HG03571 (cell line): ENCODE results near the gene ADAMTS13.
"Not testable (repeated sequence)": the region's sequence is repeated elsewhere in the genome, so short reads cannot be mapped to it uniquely, and the experiment has no call there.

Source experiments
- ATAC-seq: cut with Tn5 transposase; IDR thresholded peaks from one replicate; pipeline ENCODE4 v1.9.1; 2021; ENCODE audit not compliant: unreplicated experiment

The ADAMTS13 gene

DNA sequence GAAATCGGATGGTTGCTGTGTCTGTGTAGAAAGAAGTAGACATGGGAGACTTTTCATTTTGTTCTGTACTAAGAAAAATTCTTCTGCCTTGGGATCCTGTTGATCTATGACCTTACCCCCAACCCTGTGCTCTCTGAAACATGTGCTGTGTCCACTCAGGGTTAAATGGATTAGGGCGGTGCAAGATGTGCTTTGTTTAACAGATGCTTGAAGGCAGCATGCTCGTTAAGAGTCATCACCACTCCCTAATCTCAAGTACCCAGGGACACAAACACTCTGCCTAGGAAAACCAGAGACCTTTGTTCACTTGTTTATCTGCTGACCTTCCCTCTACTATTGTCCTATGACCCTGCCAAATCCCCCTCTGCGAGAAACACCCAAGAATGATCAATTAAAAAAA lies 30.7 kb upstream of the ADAMTS13 start:
- ATAC-seq = not testable (repeated sequence)

DNA sequence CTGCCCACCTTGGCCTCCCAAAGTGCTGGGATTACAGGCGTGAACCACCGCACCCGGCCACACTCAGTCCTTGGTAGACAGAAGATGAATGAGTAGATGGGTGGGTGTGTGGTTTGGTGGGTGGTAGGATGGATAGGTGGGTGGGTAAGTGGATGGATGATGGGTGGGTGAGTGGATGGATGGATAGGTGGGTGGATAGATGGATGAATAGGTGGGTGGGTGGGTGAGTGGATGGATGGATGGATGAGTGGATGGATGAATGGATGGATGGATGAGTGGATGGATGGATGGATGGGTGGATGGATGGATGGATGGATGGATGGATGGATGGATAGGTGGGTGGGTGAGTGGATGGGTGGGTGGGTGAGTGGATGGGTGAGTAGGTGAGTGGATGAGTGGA lies 29.9 kb upstream of the ADAMTS13 start:
- not testable (repeated sequence) for ATAC-seq

DNA sequence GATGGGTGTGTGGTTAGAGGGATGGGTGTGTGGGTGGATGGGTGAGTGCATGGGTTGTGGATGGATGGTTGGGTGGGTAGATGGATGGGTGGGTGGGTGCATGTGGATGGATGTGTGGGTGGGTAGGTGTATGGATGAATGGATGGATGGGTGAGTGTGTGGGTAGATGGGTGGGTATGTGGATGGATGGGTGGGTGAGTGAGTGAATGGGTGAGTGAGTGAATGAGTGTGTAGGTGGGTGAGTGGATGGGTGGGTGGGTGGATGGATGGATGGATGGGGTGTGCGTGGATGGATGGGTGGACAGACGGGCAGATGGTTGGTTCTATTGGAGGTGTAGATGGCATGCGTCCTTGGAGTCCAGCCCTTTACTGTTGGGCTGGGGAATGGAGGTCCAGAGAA lies 28.8 kb upstream of the ADAMTS13 start:
- no peak for ATAC-seq

DNA sequence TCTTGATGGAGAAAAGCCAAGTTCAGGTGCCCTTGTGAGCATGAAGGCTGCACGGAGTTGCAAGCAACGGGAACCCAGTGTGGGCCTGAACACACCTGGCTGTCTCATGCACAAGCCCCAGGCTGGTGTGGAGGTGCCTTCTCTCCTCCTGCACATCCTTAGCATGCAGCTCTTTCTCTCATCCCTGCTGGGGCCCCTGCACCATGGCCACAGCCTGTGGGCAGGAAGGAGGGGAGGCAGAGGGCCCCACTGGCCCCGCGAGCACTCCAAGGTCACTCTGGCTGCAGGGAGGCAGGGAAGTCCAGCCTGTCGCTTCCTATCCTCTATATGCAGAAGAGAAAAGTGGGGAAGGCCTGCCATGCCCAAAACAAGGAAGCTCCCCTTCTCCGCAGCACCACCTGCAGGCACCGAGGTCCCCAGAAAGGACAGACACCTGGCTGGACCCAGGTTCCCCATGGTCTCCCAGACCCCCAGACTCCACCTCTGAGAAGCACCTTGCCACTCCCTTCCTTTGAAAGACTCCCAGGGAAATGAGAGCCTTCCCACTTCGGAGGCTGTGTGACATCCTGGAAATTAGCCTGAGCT lies 27.4 kb upstream of the ADAMTS13 start:
- ATAC-seq = no peak

DNA sequence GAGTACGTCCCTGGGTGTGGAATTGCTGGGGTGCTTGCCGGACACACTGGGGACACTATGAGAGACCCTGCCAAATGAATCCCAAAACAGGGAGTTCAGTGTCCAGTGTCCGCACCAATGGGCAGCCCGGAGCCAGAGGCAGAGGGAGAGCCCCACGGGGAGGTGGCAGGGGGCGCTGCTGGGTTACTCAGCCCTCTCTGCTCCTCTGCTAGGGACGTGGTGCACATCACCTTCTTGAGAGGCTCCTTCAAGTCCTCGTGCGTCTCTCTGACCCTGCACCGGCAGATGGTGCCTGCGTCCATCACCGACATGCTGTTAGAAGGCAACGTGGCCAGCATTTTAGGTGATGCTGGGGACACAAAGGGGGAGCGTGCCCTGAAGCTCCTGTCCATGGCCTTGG lies 25.2 kb upstream of the ADAMTS13 start:
- ATAC-seq = no peak

DNA sequence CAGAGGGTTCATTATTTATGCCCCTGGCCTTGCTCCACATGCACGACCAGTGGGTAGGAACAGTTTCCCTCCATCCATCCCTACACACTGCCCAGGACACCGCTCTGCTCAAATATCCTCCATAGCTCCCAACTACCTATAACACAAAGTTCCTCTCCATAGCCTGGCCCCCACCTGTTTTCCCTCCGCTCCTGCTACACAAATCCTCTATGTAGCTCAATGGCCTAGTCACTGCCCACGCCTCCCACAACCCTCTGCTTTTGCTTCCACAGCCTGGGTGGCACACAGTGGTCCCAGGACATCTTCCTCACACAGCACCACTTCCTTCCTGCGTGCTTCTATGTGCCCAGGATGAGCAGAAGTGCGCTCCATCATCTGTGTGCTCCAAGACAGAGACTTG lies 24.8 kb upstream of the ADAMTS13 start:
- no peak for ATAC-seq

DNA sequence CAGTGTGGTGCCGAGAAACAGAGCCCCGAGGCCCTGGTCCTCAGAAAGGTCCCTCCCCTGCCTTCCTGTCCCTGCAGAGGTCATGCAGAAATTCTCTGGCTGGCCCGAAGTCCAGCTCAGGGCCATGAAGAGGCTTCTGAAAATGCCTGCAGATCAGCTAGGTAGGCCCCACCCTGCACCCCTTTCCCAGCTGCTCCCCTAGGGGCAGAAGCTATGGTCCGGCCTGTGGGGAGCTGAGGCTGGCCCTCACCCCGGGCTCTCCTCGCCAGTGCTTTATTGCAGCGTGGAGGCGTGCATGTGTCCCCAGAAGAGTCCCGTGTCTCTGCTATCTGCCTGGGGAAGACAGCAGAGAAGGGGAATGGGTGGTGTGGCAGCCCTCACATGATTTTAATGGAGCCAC lies 24.3 kb upstream of the ADAMTS13 start:
- no peak for ATAC-seq

DNA sequence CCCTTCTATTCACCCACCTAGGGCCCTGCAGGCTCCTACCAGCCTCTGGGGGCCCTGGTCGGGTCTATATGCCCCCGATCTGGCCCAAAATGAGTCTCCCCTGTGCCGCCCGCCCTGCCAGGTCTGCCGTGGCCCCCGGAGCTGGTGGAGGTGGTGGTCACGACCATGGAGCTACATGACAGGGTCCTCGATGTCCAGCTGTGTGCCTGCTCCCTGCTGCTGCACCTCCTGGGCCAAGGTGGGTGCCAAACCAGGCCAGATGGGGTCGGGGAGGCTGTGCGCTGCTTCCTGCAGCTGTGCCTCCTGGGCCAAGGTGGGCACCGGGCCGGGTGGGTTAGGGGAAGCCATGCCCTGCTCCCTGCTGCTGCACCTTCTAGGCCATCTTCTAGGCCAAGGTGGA lies 21.9 kb upstream of the ADAMTS13 start:
- no peak for ATAC-seq

DNA sequence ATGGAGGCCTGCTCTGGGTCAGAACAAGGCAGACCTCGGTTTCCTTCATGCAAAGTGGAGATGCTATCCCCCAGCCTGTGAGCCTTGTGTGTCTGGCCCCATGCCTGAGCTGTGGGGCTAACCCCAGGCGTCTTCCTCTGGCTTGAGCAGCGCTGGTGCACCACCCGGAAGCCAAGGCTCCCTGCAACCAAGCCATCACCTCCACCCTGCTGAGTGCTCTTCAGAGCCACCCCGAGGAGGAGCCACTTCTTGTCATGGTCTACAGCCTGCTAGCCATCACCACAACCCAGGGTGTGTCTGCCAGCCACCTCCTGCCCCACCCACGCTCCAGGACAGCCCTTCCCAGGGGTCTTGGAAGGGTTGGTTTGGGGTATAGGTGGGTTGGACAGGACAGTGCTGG lies 20.6 kb upstream of the ADAMTS13 start:
- no peak for ATAC-seq

DNA sequence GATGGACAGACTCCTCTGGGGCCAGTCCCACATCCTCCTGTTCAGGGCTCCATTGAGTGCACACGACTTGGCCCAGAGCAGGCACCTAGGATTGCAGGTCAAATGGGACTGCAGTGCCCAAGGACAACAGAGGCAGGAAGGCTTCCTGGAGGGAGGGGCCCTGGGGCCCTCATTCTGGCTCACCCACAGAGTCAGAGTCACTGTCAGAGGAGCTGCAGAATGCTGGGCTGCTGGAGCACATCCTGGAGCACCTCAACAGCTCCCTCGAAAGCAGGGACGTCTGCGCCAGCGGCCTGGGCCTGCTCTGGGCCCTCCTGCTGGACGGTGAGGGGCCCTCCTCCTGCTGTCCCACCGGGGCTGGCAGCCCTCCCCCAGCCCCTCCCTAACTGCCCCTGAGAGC lies 19.5 kb upstream of the ADAMTS13 start:
- no peak for ATAC-seq

DNA sequence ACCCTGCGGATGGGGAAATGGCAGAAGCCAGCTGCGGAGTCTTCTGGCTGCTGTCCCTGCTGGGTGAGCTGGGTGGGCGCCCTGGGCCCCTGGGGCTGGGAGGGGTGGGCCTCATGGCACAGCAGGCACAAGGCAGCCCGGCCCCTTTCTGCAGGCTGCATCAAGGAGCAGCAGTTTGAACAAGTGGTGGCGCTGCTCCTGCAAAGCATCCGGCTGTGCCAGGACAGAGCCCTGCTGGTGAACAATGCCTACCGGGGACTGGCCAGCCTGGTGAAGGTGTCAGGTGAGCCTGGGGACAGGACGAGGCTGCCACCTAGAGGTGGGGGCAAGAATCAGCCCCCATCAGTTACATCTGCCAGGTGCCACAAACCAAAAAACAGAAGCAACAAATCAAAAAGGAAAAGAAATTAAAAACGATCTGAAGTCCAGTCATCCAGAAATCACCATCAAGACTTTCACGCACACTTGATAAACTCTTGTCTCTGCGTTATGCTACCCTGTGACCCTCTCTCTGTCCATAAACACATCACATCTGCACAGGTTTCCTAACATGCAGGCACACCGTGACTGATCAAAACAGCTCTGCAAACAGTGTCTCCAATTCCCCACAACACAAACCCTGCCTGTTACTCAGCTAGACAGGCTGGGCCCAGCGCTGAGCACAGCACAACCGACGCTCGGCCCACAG lies 18.3 kb upstream of the ADAMTS13 start:
- ATAC-seq = no peak

DNA sequence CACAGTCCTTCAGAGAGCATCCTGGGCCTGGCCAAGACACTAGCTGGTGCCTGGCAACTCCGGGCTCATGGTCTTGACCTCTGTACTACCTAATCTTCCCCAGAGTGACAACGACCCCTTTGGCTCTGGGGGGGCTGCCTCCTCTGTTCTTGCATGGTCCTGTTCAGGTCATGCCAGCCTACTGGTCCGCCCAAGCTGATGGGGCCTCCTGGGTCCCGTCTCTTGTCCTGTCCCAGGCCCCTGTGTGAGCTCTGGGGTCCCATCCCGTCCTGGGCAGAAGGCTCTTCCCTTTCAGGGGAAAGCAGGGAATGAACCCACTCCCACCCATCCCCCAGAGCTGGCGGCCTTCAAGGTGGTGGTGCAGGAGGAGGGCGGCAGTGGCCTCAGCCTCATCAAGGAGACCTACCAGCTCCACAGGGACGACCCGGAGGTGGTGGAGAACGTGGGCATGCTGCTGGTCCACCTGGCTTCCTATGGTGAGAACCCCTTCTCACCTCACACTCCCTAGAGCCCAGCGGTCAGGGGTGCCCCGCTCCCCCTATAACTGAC lies 17.6 kb upstream of the ADAMTS13 start:
- ATAC-seq = no peak

DNA sequence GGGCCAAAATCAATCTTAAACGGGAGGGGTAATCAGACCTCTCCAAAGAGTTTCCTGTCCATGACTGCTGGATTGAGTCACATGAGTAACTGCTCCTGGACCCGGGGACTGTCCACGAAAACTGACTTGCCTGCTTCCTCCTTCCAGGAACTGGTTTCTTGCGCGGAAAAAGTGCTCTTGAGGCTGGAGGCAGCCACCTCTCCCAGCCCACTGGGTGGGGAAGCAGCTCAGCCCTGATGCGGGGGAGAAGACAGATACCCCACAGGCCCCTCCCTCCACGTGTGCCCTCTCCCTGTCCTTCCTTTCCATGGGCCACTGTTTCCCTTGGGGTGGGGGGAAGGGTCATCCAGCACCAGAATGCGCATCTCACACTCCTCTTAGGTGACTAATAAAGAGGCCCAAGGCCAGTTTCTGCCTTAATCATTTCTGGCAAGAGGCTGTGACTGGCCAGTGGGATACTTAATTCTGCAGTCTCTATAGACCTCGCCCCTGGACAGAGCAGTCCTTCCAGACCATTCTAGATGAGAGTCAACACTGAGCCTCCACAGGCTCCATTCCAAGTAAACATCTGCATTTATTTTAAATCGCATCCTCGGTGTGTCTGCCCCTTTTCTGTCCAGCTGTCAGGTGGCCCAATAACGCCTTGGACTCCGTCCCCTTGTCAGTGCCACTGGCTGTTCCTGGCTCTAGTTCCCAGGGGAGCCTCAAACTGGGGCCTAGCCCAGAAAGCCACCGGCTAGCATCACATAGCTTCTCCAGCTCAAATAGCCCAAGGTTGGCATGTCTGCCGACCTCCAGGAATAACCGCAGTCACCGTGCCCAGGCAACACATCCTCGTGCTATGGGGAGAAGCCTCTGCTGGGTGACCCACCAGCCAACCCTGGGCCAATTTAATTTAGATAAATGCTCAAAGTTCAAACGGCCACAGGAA lies 16.4 kb upstream of the ADAMTS13 start:
- no peak for ATAC-seq

DNA sequence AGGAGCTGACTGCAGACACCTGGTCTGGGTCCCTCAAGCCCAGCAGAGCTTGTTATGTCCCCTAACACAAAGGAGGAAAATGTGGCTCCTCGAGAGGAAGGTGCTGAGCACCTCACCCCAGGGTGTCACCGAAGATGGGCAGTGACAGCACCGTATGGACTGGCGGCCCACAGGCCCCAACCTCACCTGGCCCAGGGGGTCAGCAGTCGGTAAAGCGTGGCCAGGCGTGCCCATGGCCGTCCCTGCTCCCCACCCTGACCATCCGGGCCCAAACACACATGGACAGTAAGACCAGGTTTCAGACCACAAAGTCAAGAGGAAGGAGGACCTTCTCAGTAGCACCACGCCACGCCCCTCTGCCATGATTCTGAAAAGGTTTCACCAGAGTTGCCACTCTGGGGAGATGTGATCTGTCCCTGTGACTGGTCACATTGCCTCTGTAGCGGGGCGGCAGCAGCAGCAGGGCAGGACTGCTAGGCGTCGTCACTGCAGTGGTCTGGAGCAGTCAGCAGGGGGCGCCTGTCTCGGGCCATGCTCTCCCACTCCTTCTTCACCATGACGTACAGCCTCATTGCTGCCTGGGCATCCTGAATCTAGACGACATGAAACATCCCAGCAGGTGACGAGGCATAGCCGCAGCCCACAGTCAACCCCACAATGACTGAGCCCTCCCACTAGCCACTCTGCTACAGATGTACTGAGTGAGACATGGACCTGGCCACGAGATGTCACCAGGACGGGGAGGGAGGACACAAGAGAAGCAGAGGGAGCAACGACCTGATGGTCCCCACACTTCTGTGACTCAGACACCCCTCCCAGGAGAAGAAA lies 15.5 kb upstream of the ADAMTS13 start:
- ATAC-seq = peak; percentile 57

DNA sequence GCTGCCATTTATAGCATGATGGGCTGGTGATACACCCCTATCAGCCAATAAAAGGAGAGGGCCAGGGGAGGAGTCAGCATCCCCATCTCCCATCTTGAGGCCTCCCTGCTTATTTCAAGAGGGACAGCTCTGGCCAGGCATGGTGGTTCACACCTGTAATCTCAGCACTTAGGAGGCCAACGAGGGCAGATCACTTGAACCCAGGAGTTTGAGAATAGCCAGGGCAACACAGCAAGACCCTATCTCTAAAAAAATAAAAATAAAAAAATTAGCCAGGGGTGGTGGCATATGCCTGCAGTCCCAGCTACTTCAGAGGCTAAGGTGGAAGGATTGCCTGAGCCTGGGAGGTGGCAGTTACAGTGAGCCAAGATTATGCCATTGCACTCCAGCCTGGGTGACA lies 14.1 kb upstream of the ADAMTS13 start:
- ATAC-seq = no peak

DNA sequence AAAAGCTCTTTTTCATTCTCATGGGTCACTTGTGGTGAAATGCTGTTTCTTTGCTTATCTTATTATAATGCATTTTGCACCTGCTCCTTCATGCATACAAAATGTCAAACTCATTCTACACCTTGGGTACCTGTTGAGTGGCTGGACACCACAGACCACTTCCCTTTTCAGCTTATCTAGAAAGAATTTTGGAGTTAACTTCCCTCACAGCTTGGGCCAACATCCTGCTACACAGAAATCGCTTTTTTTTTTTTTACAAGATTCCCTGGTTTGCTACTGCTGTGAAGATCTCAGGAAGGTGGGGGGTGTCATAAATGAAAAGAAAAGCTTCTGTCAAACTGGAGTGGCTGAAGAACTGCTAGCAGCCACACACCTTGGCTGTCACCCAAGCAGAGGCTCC lies 7.0 kb upstream of the ADAMTS13 start:
- ATAC-seq = no peak

DNA sequence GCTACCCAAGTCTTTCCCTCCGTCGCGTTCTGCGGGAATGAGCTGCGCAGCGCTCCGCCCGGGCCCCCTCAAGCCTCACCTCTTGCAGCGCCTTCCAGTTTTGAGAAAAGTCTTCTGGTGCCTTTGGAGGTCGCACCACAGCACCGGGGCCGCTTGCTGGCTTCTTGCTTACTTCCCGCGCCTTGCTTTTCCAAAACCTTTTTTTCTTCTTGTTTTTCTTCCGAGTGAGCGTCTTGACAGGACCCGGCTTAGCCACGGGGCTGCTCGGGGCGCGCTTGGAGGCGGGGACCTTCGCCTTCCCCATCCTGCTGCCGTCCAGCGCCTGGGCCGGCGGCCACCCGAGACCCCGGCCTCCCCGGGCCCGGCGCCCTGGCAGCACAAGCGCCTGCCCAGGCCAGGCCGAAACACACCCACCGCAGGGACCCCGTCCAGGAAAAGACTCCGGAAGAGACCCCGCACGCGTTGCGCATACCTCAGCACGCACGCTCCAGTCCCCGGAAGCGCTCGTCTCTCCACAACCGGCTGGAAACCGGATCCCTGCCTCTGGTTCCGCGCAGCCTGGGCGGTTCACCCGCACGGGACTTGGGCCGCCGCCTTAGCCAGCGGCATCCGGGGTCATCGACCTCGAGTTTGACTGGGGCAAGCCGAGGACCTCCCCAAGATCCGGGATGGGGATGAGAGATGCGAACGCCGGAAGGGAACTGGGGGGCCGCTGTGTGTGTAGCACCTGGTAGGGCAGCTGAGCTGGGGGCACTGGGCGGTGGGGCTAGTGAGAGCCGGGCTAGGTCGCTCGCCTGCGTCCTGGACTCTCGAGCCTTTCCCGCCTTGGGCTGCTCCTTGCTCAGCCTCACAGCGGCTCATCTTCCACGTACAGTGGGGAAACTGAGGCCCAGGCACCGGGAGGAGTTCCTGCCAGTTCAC lies 4.4 kb upstream of the ADAMTS13 start, which contains the start of gene REXO4:
REXO4 (minus strand) TSS at position 470 of the 921 bp plus-strand sequence; CDS start at position 304, 166 bp downstream.
- peak; percentile 68 for ATAC-seq

DNA sequence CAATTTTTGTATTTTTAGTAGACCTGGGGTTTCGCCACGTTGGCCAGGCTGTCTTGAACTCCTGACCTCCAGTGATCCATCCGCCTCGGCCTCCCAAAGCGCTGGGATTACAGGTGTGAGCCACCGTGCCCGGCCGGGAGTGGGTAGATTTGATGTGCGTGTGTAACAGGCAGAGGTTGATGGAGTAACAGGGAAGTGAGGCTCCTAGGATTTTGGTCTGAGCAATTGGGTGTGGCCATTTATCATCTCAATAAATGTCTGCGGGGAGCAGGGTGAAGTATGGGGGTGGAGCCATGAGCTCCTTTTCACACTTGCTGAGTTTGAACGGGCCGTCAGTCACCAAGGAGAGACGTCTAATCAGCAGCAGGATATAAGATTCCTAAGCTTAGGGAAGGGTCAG lies 3.2 kb upstream of the ADAMTS13 start:
- ATAC-seq = no peak

DNA sequence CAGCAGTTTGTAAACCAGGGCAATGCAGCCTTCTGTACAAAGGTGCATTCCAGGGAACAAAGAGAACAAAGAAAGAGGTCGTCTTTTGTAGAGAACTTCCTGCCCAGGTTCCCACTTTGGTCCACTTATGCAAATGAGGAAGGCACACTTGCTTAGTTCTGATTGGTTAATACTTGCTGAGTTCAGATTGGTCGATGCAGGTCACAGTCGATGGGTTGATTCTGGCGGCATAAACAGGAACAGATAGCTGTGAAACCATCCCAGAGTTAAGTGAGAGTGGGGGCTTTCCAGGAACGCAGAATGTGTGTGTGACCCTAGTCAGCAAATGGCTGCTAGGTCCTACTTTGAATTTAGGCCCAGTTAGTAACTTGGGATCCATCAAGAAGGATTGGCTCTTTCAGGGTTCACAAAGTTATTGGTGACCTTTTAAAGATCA lies 1.8 kb upstream of the ADAMTS13 start:
- ATAC-seq = no peak

DNA sequence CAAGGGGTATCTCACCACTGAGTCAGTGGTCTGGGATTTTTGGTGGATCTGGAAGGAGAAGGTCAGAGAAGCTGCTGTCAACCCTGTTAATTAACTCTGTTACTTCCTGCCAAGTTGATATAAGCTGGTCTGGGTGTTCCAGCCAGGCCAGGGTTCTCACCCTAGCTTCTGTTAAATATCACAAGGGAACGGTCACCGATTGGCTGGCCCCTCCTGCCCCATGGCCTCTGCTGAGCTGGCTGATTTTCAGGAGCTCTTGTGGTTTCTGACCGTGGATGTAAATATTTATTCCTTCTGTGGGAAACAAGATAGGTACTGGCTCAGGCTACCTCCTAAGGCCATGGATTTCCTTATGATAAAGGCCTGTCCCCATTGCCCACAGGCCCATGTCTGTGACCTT lies 1.0 kb downstream of the ADAMTS13 start:
- ATAC-seq = no peak
